GM21529 (cell line): ENCODE results near the gene SLC39A7.

Experiments used
- ATAC-seq: cut with Tn5 transposase; IDR thresholded peaks from one replicate; pipeline ENCODE4 v1.9.1; 2021; ENCODE audit not compliant: unreplicated experiment

The SLC39A7 gene

GRCh38 chr6:33204165-33204414, 3.4 kb downstream of the SLC39A7 start:
- no peak for ATAC-seq

DNA sequence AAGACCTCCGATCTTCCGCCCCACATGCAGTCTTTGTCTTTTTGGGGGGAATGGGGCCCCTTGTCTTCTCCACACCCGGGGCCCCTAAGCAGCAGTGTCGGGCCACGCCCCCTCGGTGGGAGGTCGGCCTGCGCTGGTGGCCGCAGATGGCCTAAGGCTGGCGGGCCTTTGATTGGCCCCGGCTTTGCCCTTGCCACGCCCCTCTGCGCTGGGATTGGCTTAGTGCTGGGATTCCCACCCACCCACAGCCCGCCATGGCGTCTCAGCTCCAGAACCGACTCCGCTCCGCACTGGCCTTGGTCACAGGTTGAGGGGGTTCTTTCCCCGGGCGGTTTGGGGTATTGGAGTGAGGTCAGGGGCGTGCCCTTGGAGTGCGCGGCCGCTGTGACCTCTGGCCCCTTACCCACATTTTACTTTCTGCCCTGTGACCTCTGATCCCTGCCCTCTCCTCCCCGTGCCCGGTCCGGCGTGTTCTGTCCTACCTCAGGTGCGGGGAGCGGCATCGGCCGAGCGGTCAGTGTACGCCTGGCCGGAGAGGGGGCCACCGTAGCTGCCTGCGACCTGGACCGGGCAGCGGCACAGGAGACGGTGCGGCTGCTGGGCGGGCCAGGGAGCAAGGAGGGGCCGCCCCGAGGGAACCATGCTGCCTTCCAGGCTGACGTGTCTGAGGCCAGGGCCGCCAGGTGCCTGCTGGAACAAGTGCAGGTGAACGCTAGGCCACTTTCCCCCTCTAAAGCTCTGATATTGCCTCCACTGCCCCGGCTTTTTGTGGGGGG, 3.9 kb downstream of the SLC39A7 start, which contains the start of gene HSD17B8:
Gene HSD17B8, plus strand, starts transcription at position 241 of the 776 bp plus-strand sequence. Its CDS starts 14 bp downstream, at position 255.
- ATAC-seq: peak; percentile 49

- no peak for ATAC-seq
These were observed 4.7 kb downstream of the SLC39A7 start for GRCh38 chr6:33205191-33206026.

DNA sequence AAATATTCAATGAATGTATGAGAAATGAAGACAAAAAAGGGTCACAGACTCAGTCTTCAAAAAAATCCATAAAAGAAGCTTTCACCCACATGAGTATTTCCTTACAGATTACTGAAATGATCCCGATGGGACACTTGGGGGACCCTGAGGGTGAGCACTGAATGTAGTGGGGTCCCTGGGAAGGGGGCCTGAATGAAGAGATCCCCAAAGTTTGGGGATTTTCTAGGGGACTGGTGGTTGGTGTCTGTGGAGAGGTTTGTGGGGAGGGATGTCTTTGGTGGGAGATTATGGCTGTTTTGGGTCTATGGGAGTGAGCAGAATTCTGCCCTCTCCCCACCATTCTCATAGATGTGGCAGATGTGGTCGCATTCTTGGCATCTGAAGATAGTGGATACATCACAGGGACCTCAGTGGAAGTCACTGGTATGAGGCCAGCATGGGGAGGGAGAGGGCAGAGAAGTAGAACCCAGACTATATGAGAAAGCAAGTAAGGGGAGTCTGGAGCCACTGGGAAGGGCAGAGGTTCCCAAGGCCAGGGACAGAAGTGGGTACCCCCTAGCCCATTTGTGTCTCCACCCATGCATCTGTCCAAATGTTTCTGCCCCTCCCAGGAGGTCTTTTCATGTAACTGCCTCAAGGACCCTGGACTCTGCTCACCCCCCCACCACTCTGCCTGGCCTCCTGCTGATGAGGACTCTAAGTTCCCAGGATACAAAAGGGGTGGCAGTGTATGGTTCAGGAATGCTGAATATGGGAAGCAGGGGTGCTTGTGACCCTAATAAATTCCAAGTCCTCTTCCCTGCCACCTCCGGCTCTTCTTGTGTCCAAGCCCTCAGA, 5.6 kb downstream of the SLC39A7 start:
- no peak for ATAC-seq

GRCh38 chr6:33206864-33207551, 6.3 kb downstream of the SLC39A7 start:
- ATAC-seq: no peak

DNA sequence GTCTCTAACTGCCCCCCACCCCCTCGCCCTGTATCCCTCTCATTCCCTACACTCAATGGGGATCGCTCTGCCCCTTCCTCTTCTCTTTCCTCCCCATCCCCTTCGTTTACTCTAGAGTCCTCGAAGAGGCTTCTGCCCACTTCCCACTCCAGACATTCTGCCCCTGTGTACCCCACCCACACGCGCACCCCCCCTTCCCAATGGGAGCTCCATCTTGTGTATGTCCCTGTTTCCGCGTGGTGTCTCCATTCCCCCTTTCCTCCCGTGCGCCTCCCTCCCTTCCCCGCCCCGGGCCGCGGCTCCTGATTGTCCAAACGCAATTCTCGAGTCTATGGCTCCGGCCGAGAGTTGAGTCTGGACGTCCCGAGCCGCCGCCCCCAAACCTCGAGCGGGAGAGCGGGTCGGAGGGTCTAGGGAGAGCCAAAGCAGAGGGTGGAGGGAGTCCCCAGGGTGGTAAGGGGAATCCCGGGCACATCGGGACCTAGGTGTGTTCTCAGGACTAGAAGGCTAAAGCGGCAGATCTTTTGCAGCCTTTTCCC, 7.0 kb downstream of the SLC39A7 start:
- ATAC-seq: no peak

GRCh38 chr6:33208091-33208967, 7.7 kb downstream of the SLC39A7 start, which contains the start of gene RING1:
Gene RING1 (plus strand): TSS chr6:33208500. CDS start chr6:33208823, 323 bp downstream.
- ATAC-seq: peak; percentile 45

DNA sequence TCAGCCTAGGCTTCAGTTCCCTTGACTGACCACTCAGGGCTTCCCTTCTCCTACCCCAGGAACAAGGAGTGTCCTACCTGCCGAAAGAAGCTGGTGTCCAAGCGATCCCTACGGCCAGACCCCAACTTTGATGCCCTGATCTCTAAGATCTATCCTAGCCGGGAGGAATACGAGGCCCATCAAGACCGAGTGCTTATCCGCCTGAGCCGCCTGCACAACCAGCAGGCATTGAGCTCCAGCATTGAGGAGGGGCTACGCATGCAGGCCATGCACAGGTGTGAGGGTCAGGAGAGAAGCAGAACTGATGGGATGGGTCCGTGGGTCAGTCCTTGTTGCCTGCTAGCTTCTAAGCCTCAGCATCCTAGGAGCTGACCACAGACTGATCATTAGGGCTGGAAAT, 9.2 kb downstream of the SLC39A7 start:
- ATAC-seq: no peak

GRCh38 chr6:33211136-33211535, 10.5 kb downstream of the SLC39A7 start:
- ATAC-seq: no peak

DNA sequence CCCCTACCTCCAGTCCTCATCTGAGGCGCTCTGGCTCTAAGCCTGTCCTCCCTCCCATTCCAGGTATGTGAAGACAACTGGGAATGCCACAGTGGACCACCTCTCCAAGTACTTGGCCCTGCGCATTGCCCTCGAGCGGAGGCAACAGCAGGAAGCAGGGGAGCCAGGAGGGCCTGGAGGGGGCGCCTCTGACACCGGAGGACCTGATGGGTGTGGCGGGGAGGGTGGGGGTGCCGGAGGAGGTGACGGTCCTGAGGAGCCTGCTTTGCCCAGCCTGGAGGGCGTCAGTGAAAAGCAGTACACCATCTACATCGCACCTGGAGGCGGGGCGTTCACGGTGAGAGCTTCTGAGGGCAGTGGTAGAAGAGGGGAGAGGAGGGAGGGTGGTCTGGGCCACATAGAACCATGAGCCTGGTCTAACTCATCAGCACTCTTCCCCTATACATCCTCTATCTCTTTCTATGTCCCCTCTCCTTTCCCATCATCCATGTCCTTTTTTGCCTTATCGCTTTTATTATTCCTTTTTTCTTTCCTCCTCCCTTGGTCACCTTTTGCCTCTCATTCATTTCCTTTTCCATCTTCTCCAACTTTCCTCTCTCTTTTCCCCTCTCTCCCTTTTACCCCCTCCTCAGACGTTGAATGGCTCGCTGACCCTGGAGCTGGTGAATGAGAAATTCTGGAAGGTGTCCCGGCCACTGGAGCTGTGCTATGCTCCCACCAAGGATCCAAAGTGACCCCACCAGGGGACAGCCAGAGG, 11.2 kb downstream of the SLC39A7 start:
- no peak for ATAC-seq

- no peak for ATAC-seq
These were observed 12.1 kb downstream of the SLC39A7 start for GRCh38 chr6:33212857-33213165.

DNA sequence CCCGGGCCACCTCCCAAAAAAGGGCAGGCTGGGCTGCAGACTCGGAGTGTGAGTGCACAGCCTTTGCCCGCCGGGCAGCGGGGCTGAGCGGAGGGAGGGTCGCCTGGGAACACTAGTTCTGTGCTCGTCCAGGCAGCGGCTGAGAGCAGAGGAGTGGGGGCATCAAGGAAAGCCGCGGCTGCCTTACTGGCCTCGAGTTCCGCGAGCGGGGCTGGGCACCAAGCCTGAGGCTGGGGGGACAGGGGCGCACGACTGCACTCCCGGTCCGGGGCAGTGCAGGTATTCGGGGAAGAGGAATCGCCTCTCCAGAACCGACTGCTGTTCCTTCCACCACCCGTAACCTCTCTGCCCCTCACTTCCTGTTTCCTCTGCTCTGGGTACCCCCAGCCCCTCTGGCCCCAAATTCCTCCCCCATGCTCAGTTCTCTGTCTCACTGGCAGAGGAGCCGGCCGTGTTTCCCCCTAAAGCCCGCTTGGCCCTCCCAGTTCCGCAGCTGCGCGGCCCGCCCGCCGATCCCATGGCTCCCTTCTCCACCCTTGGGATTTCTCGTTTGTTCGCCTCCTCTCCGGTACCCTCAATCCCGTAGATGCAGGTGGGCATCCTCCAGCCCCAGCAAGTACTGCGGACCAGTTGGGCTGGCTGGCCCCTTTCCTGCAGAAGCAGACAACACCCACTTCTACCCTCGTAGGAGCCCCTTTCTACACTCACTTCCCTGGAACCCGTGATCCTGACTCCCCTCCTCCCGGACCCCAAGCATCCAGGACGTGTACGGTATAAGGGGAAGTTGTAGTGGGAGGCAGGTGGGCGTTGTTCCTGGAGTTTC, 12.7 kb downstream of the SLC39A7 start:
- no peak for ATAC-seq

DNA sequence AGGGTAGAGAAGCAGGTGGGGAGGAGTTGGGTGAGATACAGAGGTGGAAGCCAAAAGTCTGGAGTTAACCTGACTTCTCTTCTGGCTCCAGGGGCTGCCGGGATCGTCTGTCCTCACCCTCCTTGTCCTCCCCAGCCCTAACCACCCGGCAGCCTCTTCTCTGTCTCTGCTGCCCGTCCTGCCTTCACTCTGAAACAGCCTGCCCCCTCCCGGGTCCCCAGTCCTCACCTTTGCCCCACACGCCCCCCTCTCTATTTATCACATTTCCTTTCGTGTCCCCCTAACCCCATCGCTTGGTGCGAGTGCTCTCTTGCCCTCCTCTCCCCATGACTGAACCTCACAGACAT, 13.3 kb downstream of the SLC39A7 start:
- ATAC-seq: no peak

DNA sequence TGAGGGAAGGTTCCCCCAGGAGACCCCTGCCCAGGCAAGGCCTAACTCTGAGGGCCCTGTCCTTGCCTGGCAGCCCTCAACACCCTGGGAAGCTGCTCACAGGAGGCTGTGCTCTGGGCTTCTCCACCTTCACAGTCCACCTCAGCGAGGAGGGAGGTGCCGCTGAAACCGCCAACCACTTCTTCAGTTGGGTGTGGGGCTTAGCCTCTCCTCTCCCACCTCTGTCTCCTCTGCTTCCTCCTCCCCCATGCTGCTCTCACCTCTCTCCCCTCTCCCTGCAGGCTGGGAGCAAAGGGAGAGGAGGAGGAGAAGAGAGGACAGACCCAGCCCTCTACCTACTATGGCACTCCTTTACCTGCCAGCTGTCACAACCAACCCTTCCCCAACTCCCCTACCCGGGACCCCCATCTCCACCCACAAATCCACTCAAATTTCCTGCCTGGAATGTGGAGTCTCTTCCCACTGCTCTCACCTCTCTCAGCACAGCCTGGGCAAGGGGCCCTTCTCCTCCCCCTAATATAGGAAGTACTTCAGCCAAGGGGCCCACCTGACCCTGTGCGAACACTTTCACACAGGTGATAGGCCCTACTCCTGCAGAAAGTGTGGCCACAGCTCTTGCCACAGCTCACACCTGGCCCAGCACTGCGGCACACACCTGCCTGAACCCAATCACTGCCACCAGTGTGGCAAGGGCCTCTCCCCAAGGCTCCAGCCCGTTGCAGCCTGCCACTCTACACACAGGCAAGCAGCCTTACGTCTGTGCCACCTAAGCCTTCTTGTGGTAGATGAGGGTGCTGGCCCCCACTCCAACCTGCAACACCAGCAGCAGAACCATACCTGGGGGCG, 14.8 kb downstream of the SLC39A7 start:
- ATAC-seq: no peak

GRCh38 chr6:33216117-33216649, 15.5 kb downstream of the SLC39A7 start:
- ATAC-seq: no peak

DNA sequence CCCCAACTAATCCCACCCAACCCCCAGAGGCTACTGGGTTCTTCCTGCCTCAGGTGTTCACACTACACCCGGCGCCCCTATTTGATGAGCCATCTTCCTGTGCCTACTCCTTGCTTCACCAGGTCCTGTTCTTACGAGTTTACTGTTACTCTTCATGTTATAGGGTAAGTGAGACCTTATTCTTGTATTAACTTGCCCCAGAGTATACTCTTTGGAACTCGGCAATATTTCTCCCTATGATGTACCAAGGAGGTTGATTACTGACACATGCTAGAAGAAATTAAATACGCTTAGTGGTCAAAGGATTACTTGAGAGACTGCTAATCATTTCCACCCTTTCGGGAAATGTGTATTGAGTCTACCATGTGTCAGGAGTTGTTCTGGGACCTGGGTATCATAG, 16.6 kb downstream of the SLC39A7 start:
- no peak for ATAC-seq

- ATAC-seq: no peak
These were observed 17.0 kb downstream of the SLC39A7 start for GRCh38 chr6:33217681-33218080.
